Stomach (tissue), 9 donors: Measurements from ENCODE around the gene PSD4. TPM values are rescaled to one million over a fixed set of nuclear protein-coding genes. Genes with fewer than 3 reads are reported as not detected.

Source experiments
- DNase-seq, 2 donors: peaks; one replicate each; pipeline versions ENCODE4 v3.0.0 to v3.0.0-alpha.2; 2013 to 2019
- H3K27ac ChIP-seq, 5 donors: fragments of 200-600 bp in 4 of 5; sonication (generic) in 4 of 5; one replicate each; pipeline ENCODE4 v1.5.1; 2013 to 2019; ENCODE audit warnings: mild to moderate bottlenecking in 1 of 5, moderate library complexity in 1 of 5
- H3K27me3 ChIP-seq, 3 donors: fragments of 200-600 bp; sonication (generic); one replicate each; pipeline ENCODE4 v1.5.1; 2017 to 2019; ENCODE audit warnings: mixed run types in 1 of 3
- H3K36me3 ChIP-seq, 4 donors: fragments of 200-600 bp; sonication (generic); 1 replicate in 3 of 4; 2 replicates in 1 of 4; pipeline ENCODE4 v1.5.1; 2016 to 2019
- H3K4me1 ChIP-seq, 4 donors: fragments of 200-600 bp; sonication (generic); one replicate each; pipeline ENCODE4 v1.5.1; 2016 to 2019
- H3K4me3 ChIP-seq, 4 donors: fragments of 200-600 bp; sonication (generic) in 3 of 4; one replicate each; pipeline ENCODE4 v1.5.1; 2016 to 2019; ENCODE audit warnings: mild to moderate bottlenecking in 1 of 4
- H3K9me3 ChIP-seq, 4 donors: fragments of 200-600 bp; sonication (generic); one replicate each; pipeline ENCODE4 v1.5.1; 2016 to 2019
- CTCF ChIP-seq, 7 experiments: fragments of 450-650 bp in 4 of 7; fragments of 200-600 bp in 3 of 7; sonication (generic) in 3 of 7; IDR thresholded peaks; one replicate each; pipeline ENCODE4 v1.5.1; 2016 to 2019; ENCODE audit warnings: antibody characterized with exemption in 7 of 7, control low read depth in 2 of 7, mild to moderate bottlenecking in 1 of 7
- EP300 ChIP-seq: sonication (generic); formaldehyde crosslinking; IDR thresholded peaks from one replicate; pipeline ENCODE4 v1.6.1; 2017; ENCODE audit warnings: antibody characterized with exemption
- POLR2A ChIP-seq, 4 donors: fragments of 450-650 bp; IDR thresholded peaks; one replicate each; pipeline ENCODE4 v1.6.1; 2016; ENCODE audit warnings: antibody characterized with exemption in 4 of 4, control low read depth in 2 of 4, mild to moderate bottlenecking in 1 of 4, moderate library complexity in 1 of 4
- POLR2AphosphoS5 ChIP-seq, 3 donors: sonication (generic); formaldehyde crosslinking; IDR thresholded peaks; one replicate each; pipeline ENCODE4 v1.6.1; 2016; ENCODE audit warnings: antibody characterized with exemption in 3 of 3
- WGBS, 5 donors: extraction: QIAGEN DNeasy Blood & Tissue Kit in 3 of 5; methylation state at CpG; one replicate each; pipeline versions ENCODE4 v1.1.5 to v1.1.7; 2013 to 2018; 5-methylcytosine and 5-hydroxymethylcytosine counted together
- intact Hi-C: fragments of 100-400 bp; cut with DNase I; formaldehyde crosslinking; loops from one replicate; pipeline ENCODE4 v1.15.1; 2023; ENCODE audit warnings: low total_unique reads
- polyA plus RNA-seq, 3 donors: library from polyadenylated mRNA; stranded (reverse); fragments of 200-250 nt; gene quantifications; one replicate each; pipeline ENCODE4 v1.2.3, GENCODE V29; 2013
- total RNA-seq, 5 donors: library from RNA; depleted of rRNA; stranded (reverse); fragments of >200 nt; gene quantifications; one replicate each; pipeline versions ENCODE4 v1.1.0 to v1.2.3, GENCODE V29; 2014 to 2016
- donor health status: healthy with polysubstance abuse.
- donor health status: Bipolar disorder and iron deficiency.
- donor health status: healthy.

The PSD4 gene
- total and polyA plus RNA-seq, 8 donors, result 19.9 to 146 (median 36.4) TPM

GRCh38 chr2:113242327-113242726 is 68.6 kb downstream of the PSD4 start:
- intact Hi-C loops, result no loop called here
- Histone ChIP-seq H3K27ac (peak overlapping the region in 2 of 5 donors; percentile 79 to 83), H3K36me3 (no peaks in the 10 kb centered on the region), H3K4me3 (no peak overlapping the region), H3K27me3 (no peaks in the 10 kb centered on the region), H3K9me3 (no peaks in the 10 kb centered on the region), H3K4me1 (peaks cover 19 to 37% (median 31%) of the 10 kb centered on the region in 4 donors)
- DNase-seq, result no peak
- no peak for TF ChIP-seq POLR2A (IDR thresholded peaks at IDR 0.05)
- no peak for TF ChIP-seq CTCF (IDR thresholded peaks at IDR 0.05)
- no peak for TF ChIP-seq POLR2AphosphoS5 (IDR thresholded peaks at IDR 0.05)
- TF ChIP-seq EP300, result no peak
- 91 to 96% (median 95%) methylated on average over 6 of the region's 6 CpGs for WGBS, 5 donors

GRCh38 chr2:113245276-113245711 is 71.5 kb downstream of the PSD4 start:
- intact Hi-C loops, result no loop called here
- H3K36me3 ChIP-seq, result no peaks in the 10 kb centered on the region
- peaks cover 12 to 34% (median 24%) of the 10 kb centered on the region in 4 donors for H3K4me1 ChIP-seq
- H3K9me3 ChIP-seq, result no peaks in the 10 kb centered on the region
- WGBS, 5 donors, result 77 to 99% (median 85%) methylated on average over 3 of the region's 3 CpGs
- TF ChIP-seq CTCF (IDR thresholded peaks at IDR 0.05) (no peak), POLR2AphosphoS5 (IDR thresholded peaks at IDR 0.05) (no peak), POLR2A (IDR thresholded peaks at IDR 0.05) (no peak), EP300 (no peak)
- H3K27ac ChIP-seq, result peak overlapping the region in 1 of 5 donors; percentile 18
- no peak overlapping the region for H3K4me3 ChIP-seq
- no peaks in the 10 kb centered on the region for H3K27me3 ChIP-seq
- no peak for DNase-seq

GRCh38 chr2:113246606-113247005 is 72.8 kb downstream of the PSD4 start:
- Histone ChIP-seq H3K9me3 (no peaks in the 10 kb centered on the region), H3K4me1 (peaks cover 0 to 21% (median 10%) of the 10 kb centered on the region in 4 donors), H3K36me3 (no peaks in the 10 kb centered on the region), H3K27me3 (no peaks in the 10 kb centered on the region), H3K4me3 (no peak overlapping the region), H3K27ac (no peak overlapping the region)
- WGBS, 5 donors, result 89 to 92% (median 91%) methylated on average over 14 of the region's 14 CpGs
- DNase-seq, result no peak
- TF ChIP-seq POLR2AphosphoS5 (IDR thresholded peaks at IDR 0.05) (no peak), CTCF (IDR thresholded peaks at IDR 0.05) (no peak), POLR2A (IDR thresholded peaks at IDR 0.05) (no peak), EP300 (no peak)
- intact Hi-C loops, result no loop called here

GRCh38 chr2:113248997-113249770 is 75.4 kb downstream of the PSD4 start:
- no peaks in the 10 kb centered on the region for H3K27me3 ChIP-seq
- no peak overlapping the region for H3K4me3 ChIP-seq
- intact Hi-C loops, result no loop called here
- no peak for TF ChIP-seq EP300
- peak in 5 of 7 experiments; percentile 79 to 94 (median 90) for TF ChIP-seq CTCF (IDR thresholded peaks at IDR 0.05)
- peak in 1 of 3 donors; percentile 31 for TF ChIP-seq POLR2AphosphoS5 (IDR thresholded peaks at IDR 0.05)
- TF ChIP-seq POLR2A (IDR thresholded peaks at IDR 0.05), result no peak
- WGBS, 5 donors, result 39 to 44% (median 42%) methylated on average over 10 of the region's 10 CpGs
- DNase-seq, result peak; percentile 88 to 93
- H3K27ac ChIP-seq, result peak overlapping the region in 1 of 5 donors; percentile 16
- no peaks in the 10 kb centered on the region for H3K9me3 ChIP-seq
- H3K36me3 ChIP-seq, result no peaks in the 10 kb centered on the region
- H3K4me1 ChIP-seq, result peaks cover 0 to 16% (median 8%) of the 10 kb centered on the region in 4 donors
